GM18861 (cell line): ENCODE results near the gene MTMR11.
A peak's percentile ranks its signal among the peaks of the same experiment; 100 is the strongest.

ENCODE experiments used
- ATAC-seq: cut with Tn5 transposase; IDR thresholded peaks from one replicate; pipeline ENCODE4 v1.9.1; 2021; ENCODE audit not compliant: unreplicated experiment

Gene MTMR11

DNA sequence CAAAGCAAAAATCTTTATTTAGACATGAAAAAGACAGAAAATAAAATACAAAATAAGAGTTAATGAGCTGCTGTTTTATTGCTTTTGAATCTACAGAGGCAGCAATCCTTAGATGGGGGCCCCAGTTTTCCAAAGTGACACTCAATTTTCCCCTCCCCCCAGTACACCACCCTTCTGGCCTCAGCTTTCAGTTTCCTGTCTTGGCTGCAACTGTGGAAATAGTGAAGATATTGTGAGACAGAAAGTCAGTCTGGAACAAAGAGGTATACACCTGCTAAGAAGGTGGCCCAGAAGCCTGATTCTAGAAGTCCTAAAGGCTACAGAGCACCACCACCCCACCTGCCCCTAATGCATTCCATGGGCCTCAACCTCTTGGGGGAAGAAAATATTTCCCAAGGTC is 1.1 kb upstream of the MTMR11 start:
- no peak for ATAC-seq

DNA sequence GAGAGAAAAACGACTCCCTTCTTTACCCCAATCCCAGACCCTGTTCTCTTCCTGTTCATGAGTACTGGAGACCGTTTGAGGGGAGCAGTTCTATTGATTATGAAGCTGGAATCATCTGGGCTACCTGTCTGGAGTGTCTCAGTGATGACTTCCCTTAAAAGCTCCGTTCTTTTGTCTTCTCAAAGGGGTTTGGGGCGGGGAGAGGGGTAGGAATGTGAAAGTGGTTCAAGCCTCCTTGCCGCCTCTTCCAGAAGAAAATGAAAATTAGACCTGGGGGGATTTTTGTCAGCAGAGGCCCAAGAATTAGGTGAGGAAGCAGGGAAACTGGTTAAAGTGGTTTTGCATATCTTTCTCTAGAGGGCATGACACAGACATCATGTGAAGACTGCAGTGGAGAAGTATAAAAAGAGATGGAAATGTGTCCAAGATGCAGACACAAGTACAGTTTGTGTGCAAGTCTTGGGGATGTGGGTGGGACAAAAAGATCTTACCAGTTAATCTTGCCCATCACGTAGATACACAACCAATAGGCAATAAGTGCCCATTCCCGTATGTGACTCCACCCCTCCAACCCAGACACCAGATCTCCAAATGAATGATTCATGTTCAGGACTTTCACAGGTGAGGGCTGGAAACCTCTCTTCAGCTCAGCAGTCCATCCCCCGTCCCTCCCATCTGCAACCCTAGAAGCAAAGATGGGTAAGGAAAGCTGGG is 470 bp upstream of the MTMR11 start:
- ATAC-seq = no peak

DNA sequence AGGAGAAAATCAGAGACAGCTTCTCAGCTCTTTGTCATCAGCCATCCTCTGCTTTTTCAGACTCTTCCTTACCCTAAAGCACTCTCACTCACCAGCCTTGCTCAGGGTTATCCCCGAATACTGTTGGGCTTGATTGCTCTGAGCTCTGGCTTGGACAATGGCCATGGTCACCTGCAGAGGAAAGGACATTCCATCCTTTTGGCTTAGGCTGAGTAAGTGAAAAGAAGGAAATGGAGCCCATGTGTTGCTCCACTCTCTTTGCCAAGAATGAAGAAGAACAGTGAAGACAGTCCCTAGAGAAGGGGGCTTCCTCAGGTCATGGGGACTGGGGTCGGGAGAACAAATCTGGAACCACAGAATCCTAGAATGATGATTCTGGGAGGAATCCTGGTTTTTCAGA is 2.3 kb downstream of the MTMR11 start:
- no peak for ATAC-seq

DNA sequence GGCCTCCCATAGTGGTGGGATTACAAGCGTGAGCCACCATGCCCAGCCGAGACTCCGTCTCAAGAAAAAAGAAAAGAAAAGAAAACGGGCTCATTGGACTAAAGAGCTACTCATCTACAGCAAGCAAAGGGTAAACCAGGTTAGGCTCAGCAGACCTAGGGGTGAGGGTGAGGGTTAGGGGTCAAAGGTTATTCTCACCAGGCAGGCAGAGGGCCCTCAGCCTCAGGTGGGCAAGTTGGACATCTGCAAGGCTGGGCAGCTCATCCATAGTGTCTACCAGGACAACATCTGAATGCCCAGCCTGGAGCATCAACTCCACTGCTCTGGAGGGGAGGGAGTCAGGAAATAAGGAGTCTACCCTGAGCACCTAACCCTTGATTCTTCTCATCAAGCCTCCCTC is 3.5 kb downstream of the MTMR11 start:
- no peak for ATAC-seq

DNA sequence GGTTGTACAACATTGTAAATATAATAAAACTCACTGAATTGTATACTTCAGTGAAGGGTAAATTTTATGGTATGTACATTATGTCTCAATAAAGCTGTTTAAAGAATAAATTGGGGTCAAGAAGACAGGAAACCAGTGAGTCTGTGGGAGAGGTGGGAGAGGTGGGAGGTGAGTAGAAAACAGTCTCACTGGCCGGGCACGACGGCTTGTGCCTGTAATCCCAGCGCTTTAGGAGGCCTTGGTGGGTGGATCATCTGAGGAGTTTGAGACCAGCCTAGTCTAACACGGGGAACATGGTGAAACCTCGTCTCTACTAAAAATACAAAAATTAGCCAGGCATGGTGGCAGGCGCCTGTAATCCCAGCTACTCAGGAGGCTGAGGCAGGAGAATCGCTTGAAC is 4.2 kb downstream of the MTMR11 start:
- ATAC-seq = no peak

DNA sequence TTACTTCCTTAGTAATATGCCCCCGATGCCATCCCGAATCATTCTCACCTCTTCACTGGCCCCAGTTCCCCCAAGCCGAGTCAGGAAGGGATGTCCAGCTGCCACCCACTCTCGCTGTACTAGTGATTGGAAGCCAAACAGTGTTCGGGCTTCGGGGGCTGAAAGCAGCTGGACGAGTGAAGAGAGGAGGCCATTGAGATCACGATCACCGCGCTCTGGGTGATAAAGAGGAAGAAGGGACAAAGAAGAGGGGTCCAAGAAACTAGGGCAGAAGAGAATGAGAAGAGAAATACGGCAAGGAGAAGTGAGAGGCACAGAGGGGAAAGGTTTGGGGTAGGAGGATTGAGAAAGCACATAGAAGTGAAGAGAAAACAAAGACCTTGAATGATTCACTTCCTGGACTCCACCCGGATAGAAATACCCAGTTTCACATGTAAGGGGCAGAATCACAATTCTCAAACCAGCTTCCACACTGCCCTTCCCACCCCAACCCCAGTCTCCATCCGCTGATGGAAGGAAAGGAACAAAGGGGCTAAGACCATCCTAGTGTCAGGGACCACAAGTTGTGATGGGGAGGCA is 5.4 kb downstream of the MTMR11 start:
- ATAC-seq = no peak

DNA sequence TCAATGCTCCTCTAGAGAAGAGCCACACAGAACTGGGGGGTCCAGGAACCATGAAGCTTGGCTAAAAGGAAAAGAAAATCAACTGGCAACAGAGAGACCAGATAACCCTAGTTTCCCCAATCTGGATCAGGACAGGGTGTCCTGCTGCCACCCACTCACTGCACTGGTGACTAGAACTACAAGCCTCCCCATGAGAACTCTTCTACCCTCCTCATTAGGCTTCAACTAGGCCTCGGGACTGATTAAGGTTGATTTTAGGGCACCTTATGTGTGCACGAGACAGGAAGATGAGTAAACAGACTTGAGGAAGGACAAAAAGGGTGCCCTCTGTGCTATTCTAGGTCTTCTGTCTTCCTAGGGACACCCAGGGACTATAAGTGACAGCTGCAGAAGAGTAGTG is 6.8 kb downstream of the MTMR11 start:
- ATAC-seq = no peak

DNA sequence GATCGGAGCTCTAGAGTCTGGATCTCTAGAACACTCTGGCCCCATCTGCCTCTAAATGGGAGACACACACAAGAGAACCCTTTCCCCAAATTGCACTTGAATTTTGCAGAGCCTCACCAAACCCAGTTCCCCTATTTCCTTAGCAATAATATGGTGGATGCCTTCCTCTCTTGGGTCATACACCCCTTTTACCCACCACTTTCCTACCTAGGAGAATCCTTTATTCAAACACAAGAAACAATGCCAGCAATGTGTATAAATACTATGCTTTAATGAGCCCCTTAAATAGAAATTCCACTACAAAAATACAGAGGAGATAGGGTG is 8.3 kb downstream of the MTMR11 start:
- no peak for ATAC-seq

DNA sequence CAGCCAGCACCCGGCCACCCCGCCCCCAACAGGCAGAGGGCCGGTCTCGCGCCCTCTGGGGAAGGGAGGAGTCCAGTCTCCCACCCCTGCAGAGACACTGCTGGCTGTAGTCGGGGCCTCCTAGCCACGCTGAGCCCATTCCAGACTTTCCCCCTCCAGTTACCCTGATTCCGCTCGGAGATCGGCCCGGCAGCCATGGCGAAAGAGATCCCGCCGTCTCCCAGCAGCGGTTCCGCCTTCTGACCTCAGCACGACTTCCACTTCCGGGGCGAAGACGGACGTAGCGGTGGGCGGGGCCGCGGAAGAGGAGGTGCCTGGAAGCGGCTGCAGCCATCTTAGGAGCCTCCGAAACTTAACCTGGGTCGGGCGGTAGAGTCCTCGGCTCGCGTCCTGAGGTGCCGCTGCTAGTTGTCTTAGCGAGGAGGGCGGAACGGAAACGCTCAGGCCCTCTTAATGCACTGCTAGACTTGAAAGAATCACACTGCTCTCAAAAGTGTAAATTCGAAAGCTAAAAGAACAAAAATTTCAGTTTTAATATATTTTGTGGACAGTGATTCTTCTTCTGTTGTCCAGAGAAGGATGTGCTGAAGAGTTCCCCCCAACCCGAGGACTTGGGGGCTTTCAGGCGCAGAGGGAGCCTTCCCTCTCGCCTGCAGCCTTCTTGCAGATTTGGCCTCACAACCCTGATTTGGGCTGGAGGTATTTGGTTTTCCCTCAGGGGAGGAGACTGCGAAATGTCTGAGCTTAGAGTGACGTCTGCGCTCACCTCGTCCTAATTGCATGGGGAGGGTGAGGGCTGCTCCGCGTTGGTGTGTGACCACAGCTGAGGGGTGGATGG is 8.9 kb downstream of the MTMR11 start, which contains the start of gene SF3B4:
Gene SF3B4 (minus strand): TSS at position 241 of the 838 bp plus-strand sequence. CDS start 44 bp downstream, at position 197.
- peak; percentile 76 for ATAC-seq

DNA sequence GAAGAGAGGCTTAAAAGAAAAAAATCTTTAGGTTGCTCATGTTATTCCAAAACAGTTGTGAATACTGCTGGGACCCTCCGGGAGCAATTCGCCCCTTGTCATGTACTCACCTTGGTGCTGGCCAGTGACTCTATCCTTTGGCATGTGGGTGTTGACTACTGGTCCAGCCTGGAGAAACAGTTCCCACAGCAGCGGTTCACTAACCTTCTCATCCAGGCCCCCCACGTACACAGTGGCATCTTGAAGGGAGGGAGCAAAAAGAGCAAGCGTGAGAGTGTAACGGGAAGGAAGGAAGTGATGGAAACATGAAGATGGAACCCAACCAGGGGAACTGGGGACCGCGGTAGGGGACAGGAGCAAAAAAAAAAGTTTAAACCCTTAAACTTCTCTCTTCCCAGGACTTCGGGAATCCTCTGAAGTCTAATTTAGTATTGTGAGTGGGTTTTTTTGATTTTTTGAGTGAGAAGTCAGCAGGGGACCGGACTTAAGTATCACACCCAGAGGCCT is 9.6 kb downstream of the MTMR11 start:
- ATAC-seq = no peak

DNA sequence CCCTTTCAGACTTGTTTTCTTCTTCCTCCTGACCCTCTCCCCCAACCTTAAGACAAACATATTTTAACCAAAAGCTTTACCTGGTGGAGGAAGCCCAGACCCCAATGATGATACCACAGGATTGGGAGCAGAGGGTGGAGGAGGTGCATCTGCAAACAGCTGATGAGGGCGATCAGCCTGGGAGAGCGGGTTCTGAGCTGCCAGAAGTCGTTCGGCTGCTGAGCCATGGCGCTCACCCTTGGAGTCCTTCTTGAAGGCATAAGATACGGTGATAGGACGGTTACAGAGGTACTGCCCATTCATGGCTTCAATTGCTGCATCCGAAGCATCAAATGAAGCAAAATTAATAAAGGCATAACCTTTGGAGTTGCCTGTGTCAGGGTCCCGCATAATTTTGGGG is 10.4 kb downstream of the MTMR11 start:
- ATAC-seq = no peak

DNA sequence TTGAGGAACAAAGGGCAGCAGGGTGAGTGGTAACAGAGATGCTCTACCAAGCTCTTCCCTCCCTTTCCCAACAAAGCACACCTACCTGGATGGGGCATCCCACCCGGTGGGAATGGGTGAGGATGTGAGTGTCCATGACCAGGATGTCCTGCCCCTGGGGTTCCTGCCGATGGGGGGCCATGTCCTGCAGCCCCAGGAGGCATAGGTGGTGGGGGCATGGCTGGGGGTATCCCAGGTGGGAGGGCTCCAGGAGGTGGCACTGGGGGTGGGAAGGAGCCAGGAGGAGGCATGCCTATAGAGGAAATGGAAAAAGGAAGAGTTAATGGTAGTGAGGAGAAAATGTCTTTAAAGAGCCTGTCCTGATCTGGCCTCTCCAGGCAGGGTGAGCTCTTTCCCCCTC is 10.9 kb downstream of the MTMR11 start:
- ATAC-seq = no peak

DNA sequence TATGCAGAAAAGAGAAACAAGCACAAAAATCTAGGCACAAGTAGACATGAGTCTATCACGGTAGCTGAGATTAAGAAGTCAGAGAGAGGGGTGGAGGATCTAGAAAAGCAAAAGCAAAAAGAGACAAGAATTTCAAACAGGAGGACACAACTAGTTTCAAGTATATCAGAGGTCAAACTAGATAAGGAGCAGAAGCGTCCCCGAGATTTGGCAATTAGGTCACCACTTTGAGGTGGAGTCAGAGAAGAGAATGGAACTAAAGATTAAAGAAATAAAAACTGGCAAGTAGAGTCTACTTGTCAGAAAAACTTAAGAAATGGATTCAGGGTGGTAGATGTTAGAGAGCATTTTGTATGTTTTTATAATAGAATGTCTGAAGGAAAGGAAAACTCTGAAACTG is 11.3 kb downstream of the MTMR11 start:
- ATAC-seq = no peak

DNA sequence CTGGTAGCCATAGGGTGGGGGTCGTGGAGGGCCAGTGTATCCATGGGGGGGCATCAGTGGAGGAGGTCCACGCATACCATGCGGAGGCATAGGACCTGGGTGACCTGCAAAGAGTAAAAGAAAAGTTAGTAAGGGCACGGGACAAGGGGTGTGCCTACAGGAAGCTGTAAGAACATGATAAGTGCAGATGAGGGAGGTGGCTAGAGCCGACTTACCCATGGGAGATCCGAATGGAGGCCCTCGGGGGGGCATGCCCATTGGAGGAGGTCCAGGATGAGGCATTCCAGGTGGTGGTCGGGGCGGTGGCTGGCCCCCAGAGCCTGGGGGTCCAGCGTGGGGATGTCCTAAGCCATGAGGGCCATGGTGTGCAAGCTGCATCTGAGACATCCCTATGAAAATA is 13.1 kb downstream of the MTMR11 start:
- ATAC-seq = no peak

DNA sequence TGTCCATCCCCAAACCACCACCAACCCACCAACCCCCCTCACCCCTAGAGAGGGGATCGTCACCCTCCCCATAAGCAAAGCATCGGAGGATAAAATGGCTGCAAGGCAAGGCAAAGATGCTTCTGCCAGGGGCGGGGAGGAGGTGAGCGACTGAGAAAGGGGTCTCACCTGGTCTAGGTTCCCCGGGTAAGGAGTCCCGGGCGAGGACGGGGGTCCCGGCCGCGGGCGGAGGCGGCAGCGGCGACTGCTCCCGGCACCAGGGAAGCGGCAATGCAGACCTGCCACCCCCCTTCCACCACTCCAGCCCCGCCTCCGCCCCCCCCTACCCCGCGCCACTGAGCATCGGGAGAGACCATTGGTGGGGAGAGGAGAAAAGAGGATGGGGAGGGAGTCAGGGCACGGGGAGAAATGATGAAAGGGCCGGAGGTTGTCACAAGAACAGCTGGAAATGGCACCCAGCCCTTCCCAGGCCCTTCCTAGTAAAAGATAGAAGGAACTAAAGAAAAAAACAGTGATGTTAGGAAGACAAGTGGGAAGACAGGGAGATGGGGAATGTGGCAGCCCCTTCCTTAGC is 19.0 kb downstream of the MTMR11 start, which contains the start of gene SV2A:
Gene SV2A (minus strand): TSS at position 274 of the 574 bp plus-strand sequence. CDS start 4,004 bp downstream, outside the sequence.
- no peak for ATAC-seq

DNA sequence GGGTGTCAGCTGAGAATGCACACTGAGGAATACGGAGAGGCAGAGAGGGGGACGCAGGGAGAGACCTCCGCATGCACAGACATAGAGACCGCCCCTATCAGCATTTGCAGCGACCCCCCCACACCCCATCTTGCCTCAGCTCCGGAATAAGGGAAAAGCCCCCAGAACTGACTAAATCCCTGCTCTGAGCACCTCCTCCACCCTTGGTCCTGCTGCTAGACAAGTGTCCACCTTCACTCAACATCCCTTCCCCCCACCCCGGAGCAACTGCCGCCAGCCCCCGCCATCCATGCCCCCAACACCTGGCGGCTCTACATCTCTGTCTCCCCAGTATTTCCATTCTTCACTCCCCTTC is 19.8 kb downstream of the MTMR11 start:
- no peak for ATAC-seq

DNA sequence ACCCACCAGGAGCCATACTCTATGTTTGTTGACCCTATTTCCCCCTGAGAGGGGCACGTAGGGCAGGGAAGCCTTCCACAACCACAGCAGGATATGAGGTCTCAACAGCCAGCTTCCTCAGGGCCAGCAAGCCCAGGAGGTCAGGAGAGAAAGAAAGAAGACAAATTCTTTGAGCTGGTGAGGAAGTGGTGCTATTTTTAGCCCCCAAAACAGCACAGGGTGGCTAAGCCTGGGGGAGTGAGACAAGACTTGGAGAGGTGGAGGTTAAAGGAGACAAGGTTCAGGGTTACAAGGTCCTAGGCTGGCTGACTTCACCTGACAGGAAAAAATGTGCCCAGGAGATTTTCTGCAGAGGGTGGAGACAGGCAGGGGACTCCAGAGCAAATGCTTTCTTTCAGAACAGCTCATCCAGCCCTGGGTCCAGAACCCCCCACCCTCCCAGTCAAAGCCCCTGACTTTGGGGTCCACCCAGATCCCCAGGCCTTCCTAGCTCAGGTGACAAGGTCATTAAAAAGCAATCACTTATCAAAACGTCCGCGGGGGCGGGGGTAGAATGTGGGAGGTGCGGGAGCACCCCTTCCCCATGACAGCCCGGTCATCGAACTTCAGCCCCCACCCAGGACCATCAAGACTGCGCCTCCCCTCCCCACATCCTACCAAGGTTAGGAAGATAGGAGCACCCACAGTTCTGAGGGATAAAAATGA is 20.3 kb downstream of the MTMR11 start:
- no peak for ATAC-seq

DNA sequence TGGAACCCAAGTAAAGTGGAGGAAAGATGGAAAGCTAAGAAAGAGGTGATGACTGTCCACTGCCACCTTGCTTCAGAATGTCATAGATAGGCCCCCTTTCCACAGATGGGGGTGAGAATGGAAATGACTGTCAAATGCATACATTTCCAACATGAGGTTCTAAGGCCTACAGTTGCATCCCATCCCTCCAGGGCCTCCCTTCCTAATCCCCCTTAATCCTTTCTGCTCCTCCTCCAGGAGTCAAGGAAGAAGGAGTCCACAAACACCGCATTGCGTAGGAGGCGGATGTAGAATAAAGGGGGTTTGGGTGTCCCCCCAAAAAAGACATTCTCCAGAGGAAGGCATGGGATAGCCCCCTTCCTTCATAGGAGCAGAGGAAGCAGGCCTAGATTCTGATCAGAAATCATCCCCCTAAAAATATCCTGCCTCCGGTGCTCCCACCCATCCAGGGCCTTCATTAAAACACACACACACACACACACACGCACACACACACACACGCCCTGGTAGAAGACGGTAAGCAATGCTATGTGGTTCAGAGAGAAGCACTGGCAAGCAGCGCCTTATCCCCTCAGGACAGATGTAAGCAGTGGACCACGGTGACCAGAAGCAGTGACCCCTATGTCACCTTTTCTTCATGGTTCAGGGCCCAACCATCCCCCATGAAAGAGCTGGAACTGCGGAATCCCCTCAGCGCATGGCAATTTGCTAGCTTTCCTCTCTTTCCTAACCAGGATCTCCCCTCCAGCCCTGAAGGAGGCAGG is 21.1 kb downstream of the MTMR11 start:
- no peak for ATAC-seq

DNA sequence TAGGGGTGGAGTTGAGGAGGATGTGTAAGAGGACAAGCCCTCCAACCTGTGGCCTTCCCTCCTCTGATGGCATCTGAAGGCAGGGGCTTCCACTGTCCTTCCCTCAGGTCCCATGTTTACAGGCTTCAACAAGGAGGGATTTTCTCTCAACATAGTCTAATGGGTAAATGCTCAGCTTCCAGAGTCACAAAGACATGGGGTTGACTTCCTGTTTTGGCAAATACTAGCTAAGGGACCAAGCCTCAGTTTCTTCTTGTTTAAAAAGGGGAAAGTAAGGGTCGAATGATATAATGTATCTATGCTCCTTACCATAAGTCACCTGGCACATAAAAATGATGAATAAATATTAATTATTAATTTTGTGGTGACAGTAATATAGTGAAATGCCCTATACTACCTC is 22.1 kb downstream of the MTMR11 start:
- no peak for ATAC-seq

DNA sequence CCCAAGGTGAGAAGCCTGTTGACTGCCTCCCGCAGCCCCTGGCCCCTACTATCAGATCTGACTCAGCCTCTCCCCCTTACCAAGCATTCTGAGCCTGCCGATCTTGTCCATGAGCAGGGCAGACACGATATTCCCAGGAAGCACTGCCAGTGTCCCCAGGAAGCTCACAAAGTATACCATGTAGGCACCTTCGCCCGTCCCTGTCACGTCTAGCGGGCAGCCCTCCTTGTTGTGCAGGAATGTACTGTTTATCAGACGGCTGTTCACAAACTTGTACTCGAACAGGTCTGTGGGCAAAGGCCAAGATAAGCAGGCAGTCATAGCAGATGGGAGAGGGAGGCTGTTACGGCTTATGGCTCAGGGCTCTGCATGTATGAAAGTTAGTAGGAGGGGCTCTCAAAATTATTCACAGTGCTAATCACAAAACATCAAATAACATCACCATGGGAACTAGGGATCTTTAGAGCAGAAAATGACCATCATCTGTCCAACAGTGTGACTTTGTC is 30.1 kb downstream of the MTMR11 start:
- ATAC-seq = no peak
